GM06990 (cell line): ENCODE data around the gene INTS2.

Source experiments
- DNase-seq: peaks from one replicate; pipeline ENCODE4 v3.0.0-alpha.2; 2011; ENCODE audit not compliant: insufficient read length; ENCODE audit errors: extremely low read depth
- H3K27me3 ChIP-seq: replicated peaks from 2 replicates; pipeline ENCODE4 v1.6.0; 2011; ENCODE audit warnings: low read length; ENCODE audit not compliant: control insufficient read depth, insufficient read depth
- H3K36me3 ChIP-seq: 2 replicates; pipeline ENCODE4 v1.5.1; 2011; ENCODE audit warnings: low read length; ENCODE audit not compliant: control insufficient read depth, insufficient read depth
- H3K4me3 ChIP-seq: replicated peaks from 2 replicates; pipeline ENCODE4 v1.5.1; 2011; ENCODE audit warnings: low read depth, mild to moderate bottlenecking, control low read depth, low read length
- CTCF ChIP-seq: IDR thresholded peaks from 2 replicates; pipeline ENCODE4 v1.5.1; 2011; ENCODE audit warnings: low read length, control low read depth, mild to moderate bottlenecking, inconsistent platforms; ENCODE audit not compliant: insufficient read depth, poor library complexity, severe bottlenecking

Gene INTS2

GRCh38 chr17:61884864-61885263 lies 42.9 kb downstream of the INTS2 start:
- H3K36me3 ChIP-seq: peaks cover 2% of the 10 kb centered on the region
- TF ChIP-seq CTCF: no peak
- no peaks in the 10 kb centered on the region for H3K27me3 ChIP-seq
- no peak for DNase-seq
- no peak overlapping the region for H3K4me3 ChIP-seq

- Histone ChIP-seq H3K27me3 (no peaks in the 10 kb centered on the region), H3K36me3 (peaks cover 2% of the 10 kb centered on the region; the same call in 1 of the 2 replicates), H3K4me3 (no peak overlapping the region)
These were observed 47.1 kb downstream of the INTS2 start for GRCh38 chr17:61880589-61881102.

DNA sequence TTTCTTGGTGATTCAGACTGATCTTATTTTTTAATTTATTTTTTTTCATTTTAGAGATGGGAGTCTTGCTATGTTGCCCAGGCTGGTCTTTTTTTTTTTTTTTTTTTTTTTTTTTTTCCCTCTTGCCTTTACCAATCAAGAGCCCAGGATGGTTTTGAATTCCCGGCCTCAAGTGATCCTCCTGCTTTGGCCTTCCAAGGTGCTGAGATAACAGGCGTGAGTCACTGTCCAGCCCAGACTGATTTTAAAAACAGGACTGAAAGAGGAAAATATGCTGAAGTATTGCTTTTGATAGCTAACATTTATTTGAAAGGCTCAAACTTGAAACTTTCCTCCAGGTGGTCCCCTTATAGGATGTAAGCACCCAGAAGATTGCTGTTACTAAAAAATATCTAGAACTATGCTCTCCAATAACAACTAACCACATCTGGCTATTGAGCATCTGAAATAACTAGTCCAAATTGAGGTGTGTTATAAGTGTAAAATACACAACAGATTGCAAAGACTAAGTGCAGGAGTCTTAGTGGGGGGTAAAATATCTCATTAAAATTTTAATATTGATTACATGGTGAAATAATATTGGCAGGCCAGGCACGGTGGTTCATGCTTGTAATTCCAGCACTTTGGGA lies 48.7 kb downstream of the INTS2 start:
- no peak for DNase-seq
- Histone ChIP-seq H3K36me3 (peaks cover 2% of the 10 kb centered on the region; the same call in 1 of the 2 replicates), H3K4me3 (no peak overlapping the region), H3K27me3 (no peaks in the 10 kb centered on the region)
- no peak for TF ChIP-seq CTCF

More at GRCh38 chr17:61880589-61881102, 47.1 kb downstream of the INTS2 start:
- DNase-seq: no peak
- TF ChIP-seq CTCF: no peak

DNA sequence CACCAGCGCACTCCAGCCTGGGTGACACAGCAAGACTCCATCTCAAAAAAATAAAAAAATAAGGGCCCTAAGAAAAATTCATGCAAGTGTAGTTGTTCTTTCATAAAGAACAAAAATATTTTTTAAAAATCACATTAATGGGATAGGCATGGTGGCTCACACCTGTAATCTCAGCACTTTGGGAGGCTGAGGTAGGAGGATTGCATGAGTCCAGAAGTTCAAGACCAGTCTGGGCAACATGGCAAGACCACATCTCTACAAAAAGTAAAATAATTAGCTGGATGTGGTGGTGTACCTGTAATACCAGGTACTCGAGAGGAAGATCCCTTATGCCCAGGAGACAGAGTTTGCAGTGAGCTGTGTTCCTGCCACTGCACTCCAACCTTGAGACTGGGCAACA lies 49.3 kb downstream of the INTS2 start:
- Histone ChIP-seq H3K36me3 (peaks cover 2% of the 10 kb centered on the region; the same call in 1 of the 2 replicates), H3K4me3 (no peak overlapping the region), H3K27me3 (no peaks in the 10 kb centered on the region)
- no peak for DNase-seq
- no peak for TF ChIP-seq CTCF

DNA sequence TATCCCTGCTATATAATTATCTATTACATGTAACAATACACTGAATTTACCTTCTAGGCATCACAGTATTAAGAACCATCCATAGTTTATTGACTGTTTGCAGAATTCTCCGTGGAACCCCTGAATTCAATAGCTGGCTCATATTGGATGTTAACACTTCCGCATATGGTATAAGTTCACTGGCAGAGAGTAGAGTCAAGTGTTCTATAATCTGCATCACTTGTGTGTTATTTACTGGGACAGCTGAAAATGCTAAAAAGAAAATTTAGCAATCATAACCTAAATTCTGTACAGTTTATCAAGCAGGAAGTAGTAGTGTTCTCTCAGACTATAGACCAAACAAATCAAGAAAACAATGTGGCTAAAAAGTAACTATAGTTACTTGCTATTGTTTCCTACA lies 49.9 kb downstream of the INTS2 start:
- Histone ChIP-seq H3K27me3 (no peaks in the 10 kb centered on the region), H3K4me3 (no peak overlapping the region), H3K36me3 (peaks cover 2% of the 10 kb centered on the region; the same call in 1 of the 2 replicates)
- no peak for DNase-seq
- TF ChIP-seq CTCF: no peak
